OCI-LY1 (cell line): Measurements from ENCODE around the gene NEDD4L.

Experiments
- H2AFZ ChIP-seq: fragments of 200-600 bp; sonication (generic), shearing (Covaris generic); 2 replicates; pipeline ENCODE4 v1.6.0; 2014; ENCODE audit warnings: antibody characterized with exemption, mild to moderate bottlenecking, low read length
- H3F3A ChIP-seq: fragments of 200-600 bp; sonication (generic), shearing (Covaris generic); 2 replicates; pipeline ENCODE4 v1.6.0; 2014; ENCODE audit warnings: mild to moderate bottlenecking, antibody characterized with exemption, low read length, moderate library complexity; ENCODE audit not compliant: insufficient read depth
- H3K27ac ChIP-seq: fragments of 200-600 bp; sonication (generic); 2 replicates; pipeline ENCODE4 v1.5.1; 2014; ENCODE audit warnings: low read length, mixed run types, mild to moderate bottlenecking, low read depth; ENCODE audit not compliant: poor library complexity, severe bottlenecking
- H3K27me3 ChIP-seq: fragments of 200-600 bp; sonication (generic); 2 replicates; pipeline ENCODE4 v1.6.0; 2014; ENCODE audit warnings: antibody characterized with exemption, mild to moderate bottlenecking, low read length, moderate library complexity; ENCODE audit not compliant: insufficient read depth
- H3K36me3 ChIP-seq: fragments of 200-600 bp; sonication (generic); 2 replicates; pipeline ENCODE4 v1.6.1; 2014; ENCODE audit warnings: mild to moderate bottlenecking, antibody characterized with exemption, low read length, moderate library complexity, mixed read lengths; ENCODE audit not compliant: insufficient read depth
- H3K4me1 ChIP-seq: fragments of 200-600 bp; sonication (generic); 2 replicates; pipeline ENCODE4 v1.5.1; 2014; ENCODE audit warnings: mild to moderate bottlenecking, low read length, moderate library complexity; ENCODE audit not compliant: insufficient read depth, severe bottlenecking
- H3K4me2 ChIP-seq: fragments of 200-600 bp; sonication (generic), shearing (Covaris generic); 2 replicates; pipeline ENCODE4 v1.6.1; 2014; ENCODE audit warnings: low read length
- H3K4me3 ChIP-seq: fragments of 200-600 bp; sonication (generic); 2 replicates; pipeline ENCODE4 v1.5.1; 2014; ENCODE audit warnings: low read length, low read depth, mild to moderate bottlenecking, mixed read lengths; ENCODE audit not compliant: poor library complexity, severe bottlenecking
- H3K79me2 ChIP-seq: fragments of 200-600 bp; shearing (Covaris generic); 2 replicates; pipeline ENCODE4 v1.6.1; 2016; ENCODE audit warnings: mixed run types, low read length, mixed read lengths; ENCODE audit not compliant: insufficient read depth
- H3K9ac ChIP-seq: fragments of 200-600 bp; sonication (generic), shearing (Covaris generic); 2 replicates; pipeline ENCODE4 v1.6.1; 2014; ENCODE audit warnings: mild to moderate bottlenecking, low read length, mixed read lengths
- H3K9me2 ChIP-seq: fragments of 200-600 bp; sonication (generic), shearing (Covaris generic); 2 replicates; pipeline ENCODE4 v1.6.1; 2014; ENCODE audit warnings: low read depth, mild to moderate bottlenecking, low read length, mixed read lengths
- H3K9me3 ChIP-seq: fragments of 200-600 bp; shearing (Covaris generic); 2 replicates; pipeline ENCODE4 v1.6.1; 2014; ENCODE audit warnings: low read length, mixed read lengths
- H4K20me1 ChIP-seq: fragments of 200-600 bp; sonication (generic), shearing (Covaris generic); 2 replicates; pipeline ENCODE4 v1.6.0; 2016; ENCODE audit warnings: mild to moderate bottlenecking, low read length; ENCODE audit not compliant: insufficient read depth
- EZH2 ChIP-seq: fragments of 200-600 bp; sonication (generic), shearing (Covaris generic); IDR thresholded peaks from 2 replicates; pipeline ENCODE4 v1.8.0; 2017; ENCODE audit warnings: borderline replicate concordance, mixed run types, mild to moderate bottlenecking, antibody characterized with exemption, low read length, moderate library complexity, mixed read lengths
- TF ChIP-seq, protein P1 (sequence below): fragments of 200-600 bp; sonication (generic), shearing (Covaris generic); IDR thresholded peaks from 2 replicates; pipeline ENCODE4 v1.5.1; 2017; ENCODE audit warnings: mild to moderate bottlenecking, antibody characterized with exemption, low read length, moderate library complexity, mixed read lengths

The NEDD4L gene

DNA sequence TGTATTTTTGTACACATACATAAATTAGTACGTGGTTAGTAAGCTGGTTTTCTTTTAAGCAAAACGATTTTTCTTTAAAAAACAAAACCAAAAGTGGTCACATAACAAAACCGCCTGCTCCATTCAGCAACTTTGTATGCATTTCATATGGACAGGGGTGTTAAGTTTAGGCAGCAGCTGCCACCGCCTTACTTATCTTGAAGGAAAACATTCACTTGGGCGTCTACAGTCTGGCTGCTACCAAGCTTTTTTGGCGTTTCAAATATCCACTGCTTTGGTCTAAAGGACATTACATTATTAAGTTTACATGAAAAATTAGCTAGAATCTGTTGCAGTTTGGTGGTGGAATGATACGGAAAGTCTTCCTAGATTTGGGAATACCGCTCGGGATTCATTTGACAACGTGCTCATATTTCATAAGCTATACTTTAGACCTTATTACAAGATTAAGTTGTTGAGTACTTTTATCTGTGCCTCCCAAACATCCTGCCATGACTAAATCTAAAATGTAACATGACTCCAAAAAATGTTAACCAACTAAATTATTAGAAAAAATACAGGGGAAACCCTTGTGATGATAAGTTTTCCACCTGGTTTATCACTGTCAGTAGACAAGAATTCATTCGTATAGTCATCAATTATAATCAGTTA, 214.8 kb downstream of the NEDD4L start:
- Histone ChIP-seq H3K27me3 (no peaks in the 10 kb centered on the region), H4K20me1 (no peaks in the 10 kb centered on the region), H3K79me2 (no peaks in the 10 kb centered on the region), H3K9me2 (no peaks in the 10 kb centered on the region), H3K9me3 (no peaks in the 10 kb centered on the region), H3K36me3 (no peaks in the 10 kb centered on the region), H3K27ac (no peak overlapping the region), H3K4me1 (no peaks in the 10 kb centered on the region), H3F3A (no peaks in the 10 kb centered on the region), H3K4me2 (no peak overlapping the region), H2AFZ (no peak overlapping the region), H3K9ac (no peak overlapping the region), H3K4me3 (no peak overlapping the region)
- TF ChIP-seq, protein P1, sequence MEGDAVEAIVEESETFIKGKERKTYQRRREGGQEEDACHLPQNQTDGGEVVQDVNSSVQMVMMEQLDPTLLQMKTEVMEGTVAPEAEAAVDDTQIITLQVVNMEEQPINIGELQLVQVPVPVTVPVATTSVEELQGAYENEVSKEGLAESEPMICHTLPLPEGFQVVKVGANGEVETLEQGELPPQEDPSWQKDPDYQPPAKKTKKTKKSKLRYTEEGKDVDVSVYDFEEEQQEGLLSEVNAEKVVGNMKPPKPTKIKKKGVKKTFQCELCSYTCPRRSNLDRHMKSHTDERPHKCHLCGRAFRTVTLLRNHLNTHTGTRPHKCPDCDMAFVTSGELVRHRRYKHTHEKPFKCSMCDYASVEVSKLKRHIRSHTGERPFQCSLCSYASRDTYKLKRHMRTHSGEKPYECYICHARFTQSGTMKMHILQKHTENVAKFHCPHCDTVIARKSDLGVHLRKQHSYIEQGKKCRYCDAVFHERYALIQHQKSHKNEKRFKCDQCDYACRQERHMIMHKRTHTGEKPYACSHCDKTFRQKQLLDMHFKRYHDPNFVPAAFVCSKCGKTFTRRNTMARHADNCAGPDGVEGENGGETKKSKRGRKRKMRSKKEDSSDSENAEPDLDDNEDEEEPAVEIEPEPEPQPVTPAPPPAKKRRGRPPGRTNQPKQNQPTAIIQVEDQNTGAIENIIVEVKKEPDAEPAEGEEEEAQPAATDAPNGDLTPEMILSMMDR = no peak
- no peak for TF ChIP-seq EZH2

DNA sequence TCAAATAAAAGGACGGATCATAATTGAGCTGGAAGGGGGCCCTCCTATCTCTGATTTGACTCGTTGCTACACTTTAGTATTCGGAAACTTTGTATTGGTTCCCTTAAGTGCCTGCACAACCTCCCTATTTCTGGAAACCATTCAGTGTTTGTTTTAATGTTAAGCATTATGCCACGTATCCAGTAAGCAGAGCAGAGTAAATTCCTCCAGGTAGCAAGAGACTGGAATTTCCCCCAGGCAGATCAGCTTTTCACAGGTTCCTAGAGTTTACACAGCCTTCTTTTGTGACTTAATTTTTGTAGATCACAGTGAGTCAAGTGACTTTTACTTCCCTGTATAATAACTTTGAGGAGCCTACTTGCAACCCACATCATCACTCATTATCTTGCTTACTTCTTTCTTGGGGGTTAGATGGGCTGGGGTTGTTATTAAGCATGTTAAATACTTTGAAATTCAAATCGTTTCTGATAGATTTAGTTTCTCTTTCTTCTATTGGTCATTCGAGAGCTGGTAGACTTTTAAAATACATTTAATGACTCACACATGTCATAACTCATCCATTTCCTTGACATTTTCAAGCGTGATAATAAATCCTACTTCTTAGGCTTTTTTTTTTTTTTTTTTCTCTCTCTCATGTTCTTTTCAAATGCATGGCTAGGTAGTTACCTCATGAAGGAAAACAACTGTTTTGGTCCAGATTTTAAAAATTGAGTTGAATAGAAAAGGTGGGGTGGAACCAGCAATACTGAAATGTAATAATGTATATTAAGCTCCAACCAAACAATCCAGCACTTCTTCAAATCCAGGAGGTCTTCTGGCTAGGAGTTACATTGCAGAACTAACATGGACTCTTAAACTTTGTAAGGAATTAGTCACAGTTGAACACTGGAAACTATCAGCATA, 219.3 kb downstream of the NEDD4L start:
- no peaks in the 10 kb centered on the region for H3K9me2 ChIP-seq
- H3K36me3 ChIP-seq = no peaks in the 10 kb centered on the region
- H3K9ac ChIP-seq = no peak overlapping the region
- H3K4me3 ChIP-seq = no peak overlapping the region
- TF ChIP-seq EZH2 = no peak
- TF ChIP-seq, protein P1 = no peak
- no peak overlapping the region for H2AFZ ChIP-seq
- no peaks in the 10 kb centered on the region for H3F3A ChIP-seq
- no peaks in the 10 kb centered on the region for H3K27me3 ChIP-seq
- H3K27ac ChIP-seq = no peak overlapping the region
- H3K4me2 ChIP-seq = no peak overlapping the region
- no peaks in the 10 kb centered on the region for H4K20me1 ChIP-seq
- no peaks in the 10 kb centered on the region for H3K4me1 ChIP-seq
- H3K79me2 ChIP-seq = no peaks in the 10 kb centered on the region
- no peaks in the 10 kb centered on the region for H3K9me3 ChIP-seq

DNA sequence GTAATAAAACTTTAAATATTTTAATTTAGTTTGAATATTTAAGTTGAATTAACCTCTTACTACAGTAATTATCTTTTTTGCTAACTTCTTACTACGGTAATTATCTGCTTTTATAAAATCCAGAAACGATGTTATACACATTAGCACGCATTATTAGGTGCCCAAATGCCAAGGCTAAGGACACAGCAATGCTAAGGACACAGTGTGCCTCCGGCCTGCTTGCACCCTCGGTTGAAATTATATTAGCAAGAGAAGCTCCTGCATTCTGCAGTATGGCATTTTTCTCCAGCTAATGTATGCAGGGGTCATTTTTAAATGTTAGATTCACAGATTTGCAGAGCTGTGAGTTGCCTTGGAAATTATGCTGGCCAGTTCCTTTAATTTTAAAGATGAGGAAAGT, 220.0 kb downstream of the NEDD4L start:
- H3K27me3 ChIP-seq = no peaks in the 10 kb centered on the region
- H3K4me2 ChIP-seq = no peak overlapping the region
- no peaks in the 10 kb centered on the region for H3K9me2 ChIP-seq
- no peaks in the 10 kb centered on the region for H3K4me1 ChIP-seq
- no peak for TF ChIP-seq EZH2
- TF ChIP-seq, protein P1 = no peak
- no peaks in the 10 kb centered on the region for H4K20me1 ChIP-seq
- no peak overlapping the region for H3K27ac ChIP-seq
- no peak overlapping the region for H3K4me3 ChIP-seq
- H3K9me3 ChIP-seq = no peaks in the 10 kb centered on the region
- no peaks in the 10 kb centered on the region for H3K36me3 ChIP-seq
- no peaks in the 10 kb centered on the region for H3K79me2 ChIP-seq
- H3K9ac ChIP-seq = no peak overlapping the region
- no peak overlapping the region for H2AFZ ChIP-seq
- H3F3A ChIP-seq = no peaks in the 10 kb centered on the region
